ENCODE data around the gene GALC.

- TF ChIP-seq CHD2 (IDR thresholded peaks at IDR 0.05; ENCODE audit: low read depth, low read length) (no peak), CTCF (IDR thresholded peaks at IDR 0.05 in 2 of 3, conservative IDR thresholded peaks at IDR 0.05 in 1 of 3; ENCODE audit: insufficient read depth in 2 of 3, low read depth in 1 of 3, low read length in 3 of 3) (no peak), MXI1 (IDR thresholded peaks at IDR 0.05; ENCODE audit: low read depth, low read length) (no peak), HOXB6 (CRISPR knock-in tag; IDR thresholded peaks at IDR 0.05; ENCODE audit: borderline replicate concordance) (no peak), EZH2 (IDR thresholded peaks at IDR 0.05; ENCODE audit: borderline replicate concordance, low read depth, low read length) (no peak), ATF2 (CRISPR knock-in tag; IDR thresholded peaks at IDR 0.05) (no peak), NBN (IDR thresholded peaks at IDR 0.05; ENCODE audit: low read depth) (no peak), FOXA1 (IDR thresholded peaks at IDR 0.05; ENCODE audit: borderline replicate concordance) (no peak), POLR2AphosphoS5 (IDR thresholded peaks at IDR 0.05; ENCODE audit: control insufficient read depth, insufficient read depth, low read depth, low read length) (no peak), ZFP30 (CRISPR knock-in tag; IDR thresholded peaks at IDR 0.05; ENCODE audit: borderline replicate concordance) (no peak)
Measured at GRCh38 chr14:87975636-87976035, 17.3 kb downstream of the GALC start.
